MM.1S (cell line): ENCODE results near the gene ZNF267.

ENCODE experiments used
- EZH2 ChIP-seq: fragments of 300-600 bp; sonication (generic); optimal IDR thresholded peaks from 2 replicates; pipeline ENCODE3; 2017; ENCODE audit warnings: low read depth, mild to moderate bottlenecking, antibody characterized with exemption, low read length, mixed read lengths
- EZH2phosphoT487 ChIP-seq: fragments of 300-600 bp; sonication (generic); IDR thresholded peaks from 2 replicates; pipeline ENCODE4 v1.6.1; 2018; ENCODE audit warnings: antibody characterized with exemption, low read length
- TF ChIP-seq, protein P1 (sequence below): fragments of 300-600 bp; sonication (generic); IDR thresholded peaks from 2 replicates; pipeline ENCODE4 v1.5.1; 2016; ENCODE audit warnings: antibody characterized with exemption, low read length, mixed read lengths

GRCh38 chr16:31888735-31889134 is 15.1 kb downstream of the ZNF267 start:
- TF ChIP-seq, protein P1, sequence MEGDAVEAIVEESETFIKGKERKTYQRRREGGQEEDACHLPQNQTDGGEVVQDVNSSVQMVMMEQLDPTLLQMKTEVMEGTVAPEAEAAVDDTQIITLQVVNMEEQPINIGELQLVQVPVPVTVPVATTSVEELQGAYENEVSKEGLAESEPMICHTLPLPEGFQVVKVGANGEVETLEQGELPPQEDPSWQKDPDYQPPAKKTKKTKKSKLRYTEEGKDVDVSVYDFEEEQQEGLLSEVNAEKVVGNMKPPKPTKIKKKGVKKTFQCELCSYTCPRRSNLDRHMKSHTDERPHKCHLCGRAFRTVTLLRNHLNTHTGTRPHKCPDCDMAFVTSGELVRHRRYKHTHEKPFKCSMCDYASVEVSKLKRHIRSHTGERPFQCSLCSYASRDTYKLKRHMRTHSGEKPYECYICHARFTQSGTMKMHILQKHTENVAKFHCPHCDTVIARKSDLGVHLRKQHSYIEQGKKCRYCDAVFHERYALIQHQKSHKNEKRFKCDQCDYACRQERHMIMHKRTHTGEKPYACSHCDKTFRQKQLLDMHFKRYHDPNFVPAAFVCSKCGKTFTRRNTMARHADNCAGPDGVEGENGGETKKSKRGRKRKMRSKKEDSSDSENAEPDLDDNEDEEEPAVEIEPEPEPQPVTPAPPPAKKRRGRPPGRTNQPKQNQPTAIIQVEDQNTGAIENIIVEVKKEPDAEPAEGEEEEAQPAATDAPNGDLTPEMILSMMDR, result no peak
- TF ChIP-seq EZH2, result no peak
- TF ChIP-seq EZH2phosphoT487, result no peak
